ENCODE data around the gene DGCR6L.

GRCh38 chr22:20295262-20296064 is 24.4 kb downstream of the DGCR6L start:
- TF ChIP-seq CTCF (conservative IDR thresholded peaks at IDR 0.05; ENCODE audit: low read depth, low read length) = no peak
- TF ChIP-seq CHD1 (IDR thresholded peaks at IDR 0.05; ENCODE audit: low read depth, low read length) = no peak
- no peak for TF ChIP-seq POLR2A (IDR thresholded peaks at IDR 0.05; ENCODE audit: low read depth, low read length)
- TF ChIP-seq FOS (IDR thresholded peaks at IDR 0.05; ENCODE audit: low read depth, low read length) = no peak
- no peak for TF ChIP-seq ELK1 (IDR thresholded peaks at IDR 0.05; ENCODE audit: borderline replicate concordance, low read depth, low read length)
- no peak for TF ChIP-seq BHLHE40 (IDR thresholded peaks at IDR 0.05; ENCODE audit: low read depth, low read length)
- TF ChIP-seq CEBPB (IDR thresholded peaks at IDR 0.05; ENCODE audit: low read depth, low read length) = no peak
- TF ChIP-seq NFE2L2 (IDR thresholded peaks at IDR 0.05; ENCODE audit: low read depth, low read length) = no peak
- no peak for TF ChIP-seq RCOR1 (IDR thresholded peaks at IDR 0.05; ENCODE audit: insufficient replicate concordance, low read length)
- TF ChIP-seq RAD21 (IDR thresholded peaks at IDR 0.05; ENCODE audit: low read length) = no peak
- TF ChIP-seq RFX5 (IDR thresholded peaks at IDR 0.05; ENCODE audit: low read depth, low read length) = no peak
